ENCODE data around the gene DIDO1. TPM values are rescaled to one million over a fixed set of nuclear protein-coding genes. Genes with fewer than 3 reads are reported as not detected.

Gene DIDO1
- total and polyA plus RNA-seq, 2 of the 13 experiments (the other 11 are each of a cell fraction or from before 2014, with no cell fraction given) = 75.0 to 75.1 TPM

DNA sequence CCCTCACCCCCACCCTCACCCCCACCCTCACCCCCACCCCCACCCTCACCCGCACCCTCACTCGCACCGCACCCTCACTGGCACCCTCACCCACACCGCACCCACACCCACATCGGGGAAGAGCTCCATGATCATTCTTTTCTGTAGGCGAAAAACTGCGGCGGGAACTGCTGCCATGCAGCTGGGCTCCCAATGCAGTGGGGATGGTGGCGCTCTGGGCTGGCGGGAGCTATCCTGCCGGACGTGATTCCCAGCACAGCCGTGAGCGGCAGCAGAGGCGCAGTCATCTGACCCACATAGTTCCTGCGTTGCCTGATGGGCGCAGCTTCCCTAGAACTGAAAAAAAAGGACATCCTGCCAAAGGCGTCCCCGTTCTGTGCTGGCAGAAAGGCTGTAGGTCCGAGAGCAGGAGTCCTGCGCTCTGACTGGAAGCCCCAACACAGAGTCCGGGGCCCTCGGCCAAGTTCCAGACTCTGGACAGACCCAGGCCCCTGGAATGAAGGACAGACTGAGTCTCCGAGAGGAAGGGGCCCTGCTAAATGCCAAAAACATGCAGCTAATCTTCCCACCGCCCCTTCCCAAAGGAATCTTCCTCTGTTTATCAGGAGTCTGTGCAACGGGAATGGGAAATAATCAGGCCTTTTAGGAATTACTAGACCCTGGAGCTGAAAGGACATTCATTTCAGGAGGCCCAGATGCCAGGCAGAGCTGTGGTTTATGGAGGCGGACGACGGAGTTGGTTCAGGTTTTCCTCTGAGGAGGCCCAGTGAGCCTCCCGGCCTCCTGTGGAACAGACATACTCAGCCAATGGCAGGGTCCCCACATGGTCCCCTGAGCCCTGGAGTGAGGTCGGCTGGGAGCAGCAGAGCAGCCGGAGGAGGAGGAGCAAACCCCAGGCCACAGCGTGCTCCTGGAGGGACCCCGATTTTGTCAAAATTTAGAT is 50.6 kb downstream of the DIDO1 start (continued):
- TF ChIP-seq, protein P1, sequence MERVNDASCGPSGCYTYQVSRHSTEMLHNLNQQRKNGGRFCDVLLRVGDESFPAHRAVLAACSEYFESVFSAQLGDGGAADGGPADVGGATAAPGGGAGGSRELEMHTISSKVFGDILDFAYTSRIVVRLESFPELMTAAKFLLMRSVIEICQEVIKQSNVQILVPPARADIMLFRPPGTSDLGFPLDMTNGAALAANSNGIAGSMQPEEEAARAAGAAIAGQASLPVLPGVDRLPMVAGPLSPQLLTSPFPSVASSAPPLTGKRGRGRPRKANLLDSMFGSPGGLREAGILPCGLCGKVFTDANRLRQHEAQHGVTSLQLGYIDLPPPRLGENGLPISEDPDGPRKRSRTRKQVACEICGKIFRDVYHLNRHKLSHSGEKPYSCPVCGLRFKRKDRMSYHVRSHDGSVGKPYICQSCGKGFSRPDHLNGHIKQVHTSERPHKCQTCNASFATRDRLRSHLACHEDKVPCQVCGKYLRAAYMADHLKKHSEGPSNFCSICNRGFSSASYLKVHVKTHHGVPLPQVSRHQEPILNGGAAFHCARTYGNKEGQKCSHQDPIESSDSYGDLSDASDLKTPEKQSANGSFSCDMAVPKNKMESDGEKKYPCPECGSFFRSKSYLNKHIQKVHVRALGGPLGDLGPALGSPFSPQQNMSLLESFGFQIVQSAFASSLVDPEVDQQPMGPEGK (CRISPR knock-in tag; IDR thresholded peaks at IDR 0.05) = peak; percentile 81
- TF ChIP-seq ZNF331 (CRISPR knock-in tag; IDR thresholded peaks at IDR 0.05) (peak; percentile 45; the same call in 1 of the 2 replicates), ZNF749 (CRISPR knock-in tag; IDR thresholded peaks at IDR 0.05; ENCODE audit: borderline replicate concordance) (no peak), HOXD1 (CRISPR knock-in tag; IDR thresholded peaks at IDR 0.05) (no peak), ZNF670 (CRISPR knock-in tag; IDR thresholded peaks at IDR 0.05; ENCODE audit: borderline replicate concordance) (no peak), STAG1 (CRISPR knock-in tag; IDR thresholded peaks at IDR 0.05) (peak; percentile 76), NFIC (IDR thresholded peaks at IDR 0.05; ENCODE audit: low read length) (no peak), ZFYVE20 (CRISPR knock-in tag; IDR thresholded peaks at IDR 0.05; ENCODE audit: borderline replicate concordance, low read depth) (no peak), HIVEP1 (CRISPR knock-in tag; IDR thresholded peaks at IDR 0.05) (peak; percentile 12; the same call in 1 of the 2 replicates), HNRNPUL1 (IDR thresholded peaks at IDR 0.05; ENCODE audit: low read depth, low read length) (no peak), ATF1 (CRISPR knock-in tag; IDR thresholded peaks at IDR 0.05) (no peak), YY1 (IDR thresholded peaks at IDR 0.05; ENCODE audit: insufficient read depth, insufficient replicate concordance, low read depth, low read length) (peak; percentile 79), ZNF124 (CRISPR knock-in tag; IDR thresholded peaks at IDR 0.05) (peak; percentile 65), KMT2A (CRISPR knock-in tag; IDR thresholded peaks at IDR 0.05) (0 out of 2 replicates have a peak, but pooled peaks have one; percentile 47), TCF12 (IDR thresholded peaks at IDR 0.05) (no peak), TCF12 (CRISPR knock-in tag; IDR thresholded peaks at IDR 0.05) (0 out of 2 replicates have a peak, but pooled peaks have one; percentile 25), ZNF362 (CRISPR knock-in tag; IDR thresholded peaks at IDR 0.05; ENCODE audit: borderline replicate concordance) (peak; percentile 94), ZBTB42 (CRISPR knock-in tag; IDR thresholded peaks at IDR 0.05) (no peak), ZNF260 (CRISPR knock-in tag; IDR thresholded peaks at IDR 0.05; ENCODE audit: borderline replicate concordance, low read depth) (no peak)
- TF ChIP-seq, protein P2, sequence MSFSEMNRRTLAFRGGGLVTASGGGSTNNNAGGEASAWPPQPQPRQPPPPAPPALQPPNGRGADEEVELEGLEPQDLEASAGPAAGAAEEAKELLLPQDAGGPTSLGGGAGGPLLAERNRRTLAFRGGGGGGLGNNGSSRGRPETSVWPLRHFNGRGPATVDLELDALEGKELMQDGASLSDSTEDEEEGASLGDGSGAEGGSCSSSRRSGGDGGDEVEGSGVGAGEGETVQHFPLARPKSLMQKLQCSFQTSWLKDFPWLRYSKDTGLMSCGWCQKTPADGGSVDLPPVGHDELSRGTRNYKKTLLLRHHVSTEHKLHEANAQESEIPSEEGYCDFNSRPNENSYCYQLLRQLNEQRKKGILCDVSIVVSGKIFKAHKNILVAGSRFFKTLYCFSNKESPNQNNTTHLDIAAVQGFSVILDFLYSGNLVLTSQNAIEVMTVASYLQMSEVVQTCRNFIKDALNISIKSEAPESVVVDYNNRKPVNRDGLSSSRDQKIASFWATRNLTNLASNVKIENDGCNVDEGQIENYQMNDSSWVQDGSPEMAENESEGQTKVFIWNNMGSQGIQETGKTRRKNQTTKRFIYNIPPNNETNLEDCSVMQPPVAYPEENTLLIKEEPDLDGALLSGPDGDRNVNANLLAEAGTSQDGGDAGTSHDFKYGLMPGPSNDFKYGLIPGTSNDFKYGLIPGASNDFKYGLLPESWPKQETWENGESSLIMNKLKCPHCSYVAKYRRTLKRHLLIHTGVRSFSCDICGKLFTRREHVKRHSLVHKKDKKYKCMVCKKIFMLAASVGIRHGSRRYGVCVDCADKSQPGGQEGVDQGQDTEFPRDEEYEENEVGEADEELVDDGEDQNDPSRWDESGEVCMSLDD (CRISPR knock-in tag; IDR thresholded peaks at IDR 0.05; ENCODE audit: borderline replicate concordance) = peak; percentile 25; the same call in 1 of the 2 replicates
- TF ChIP-seq, protein P3, sequence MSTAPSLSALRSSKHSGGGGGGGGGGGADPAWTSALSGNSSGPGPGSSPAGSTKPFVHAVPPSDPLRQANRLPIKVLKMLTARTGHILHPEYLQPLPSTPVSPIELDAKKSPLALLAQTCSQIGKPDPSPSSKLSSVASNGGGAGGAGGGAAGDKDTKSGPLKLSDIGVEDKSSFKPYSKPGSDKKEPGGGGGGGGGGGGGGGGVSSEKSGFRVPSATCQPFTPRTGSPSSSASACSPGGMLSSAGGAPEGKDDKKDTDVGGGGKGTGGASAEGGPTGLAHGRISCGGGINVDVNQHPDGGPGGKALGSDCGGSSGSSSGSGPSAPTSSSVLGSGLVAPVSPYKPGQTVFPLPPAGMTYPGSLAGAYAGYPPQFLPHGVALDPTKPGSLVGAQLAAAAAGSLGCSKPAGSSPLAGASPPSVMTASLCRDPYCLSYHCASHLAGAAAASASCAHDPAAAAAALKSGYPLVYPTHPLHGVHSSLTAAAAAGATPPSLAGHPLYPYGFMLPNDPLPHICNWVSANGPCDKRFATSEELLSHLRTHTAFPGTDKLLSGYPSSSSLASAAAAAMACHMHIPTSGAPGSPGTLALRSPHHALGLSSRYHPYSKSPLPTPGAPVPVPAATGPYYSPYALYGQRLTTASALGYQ (CRISPR knock-in tag; IDR thresholded peaks at IDR 0.05) = no peak

Data from HepG2 (cell line).